Trophoblast cell (in vitro differentiated cells and primary cell): ENCODE measurements around the gene FRMD8.

Experiments
- DNase-seq, 2 donors: peaks; one replicate each; pipeline ENCODE4 v3.0.0-alpha.2; 2016
- H2AFZ ChIP-seq: 2 replicates; pipeline ENCODE4 v1.6.1; 2013; ENCODE audit warnings: low read length, moderate library complexity, mild to moderate bottlenecking; ENCODE audit not compliant: insufficient read depth, poor library complexity
- H2AK5ac ChIP-seq: 2 replicates; pipeline ENCODE4 v1.6.1; 2013; ENCODE audit warnings: mild to moderate bottlenecking, low read length
- H2BK120ac ChIP-seq: 2 replicates; pipeline ENCODE4 v1.6.1; 2013; ENCODE audit warnings: low read length, mild to moderate bottlenecking, moderate library complexity; ENCODE audit not compliant: insufficient read depth, poor library complexity
- H2BK12ac ChIP-seq: 2 replicates; pipeline ENCODE4 v1.6.1; 2013; ENCODE audit warnings: mild to moderate bottlenecking, low read length, moderate library complexity
- H2BK5ac ChIP-seq: 2 replicates; pipeline ENCODE4 v1.6.1; 2013; ENCODE audit warnings: low read length, low read depth, moderate library complexity, mild to moderate bottlenecking; ENCODE audit not compliant: poor library complexity
- H3K14ac ChIP-seq: 2 replicates; pipeline ENCODE4 v1.6.1; 2013; ENCODE audit warnings: mild to moderate bottlenecking, low read length
- H3K18ac ChIP-seq: 2 replicates; pipeline ENCODE4 v1.6.1; 2013; ENCODE audit warnings: mild to moderate bottlenecking, low read length
- H3K23ac ChIP-seq: 2 replicates; pipeline ENCODE4 v1.6.1; 2013; ENCODE audit warnings: low read length
- H3K27ac ChIP-seq: 2 replicates; pipeline ENCODE4 v1.5.1; 2013; ENCODE audit warnings: low read depth, mild to moderate bottlenecking, inconsistent platforms, low read length, moderate library complexity
- H3K27me3 ChIP-seq: 2 replicates; pipeline ENCODE4 v1.6.1; 2013; ENCODE audit warnings: inconsistent platforms, mild to moderate bottlenecking, low read length, moderate library complexity; ENCODE audit not compliant: insufficient read depth
- H3K36me3 ChIP-seq, 2 experiments: 1 replicate in 1 of 2; 2 replicates in 1 of 2; pipeline ENCODE4 v1.6.1; 2013; ENCODE audit warnings: low read length in 2 of 2, mild to moderate bottlenecking in 2 of 2, moderate library complexity in 1 of 2; ENCODE audit not compliant: insufficient read depth in 2 of 2, control insufficient read depth in 1 of 2
- H3K4ac ChIP-seq: 2 replicates; pipeline ENCODE4 v1.6.1; 2013; ENCODE audit warnings: low read depth, mild to moderate bottlenecking, low read length, moderate library complexity
- H3K4me1 ChIP-seq, 2 experiments: 1 replicate in 1 of 2; 2 replicates in 1 of 2; pipeline ENCODE4 v1.6.1; 2013; ENCODE audit warnings: low read length in 2 of 2, mild to moderate bottlenecking in 2 of 2, moderate library complexity in 1 of 2; ENCODE audit not compliant: insufficient read depth in 2 of 2, control insufficient read depth in 1 of 2
- H3K4me2 ChIP-seq: 2 replicates; pipeline ENCODE4 v1.6.1; 2013; ENCODE audit warnings: inconsistent platforms, mild to moderate bottlenecking, low read length, moderate library complexity
- H3K4me3 ChIP-seq: 2 replicates; pipeline ENCODE4 v1.5.1; 2013; ENCODE audit warnings: mild to moderate bottlenecking, low read depth, low read length, inconsistent platforms
- H3K79me1 ChIP-seq: one replicate; pipeline ENCODE4 v1.6.1; 2013; ENCODE audit warnings: low read length
- H3K79me2 ChIP-seq: 2 replicates; pipeline ENCODE4 v1.6.1; 2013; ENCODE audit warnings: low read length, mild to moderate bottlenecking; ENCODE audit not compliant: control insufficient read depth, insufficient read depth, poor library complexity
- H3K9ac ChIP-seq: 2 replicates; pipeline ENCODE4 v1.6.1; 2013; ENCODE audit warnings: mild to moderate bottlenecking, low read length
- H3K9me3 ChIP-seq: 2 replicates; pipeline ENCODE4 v1.6.1; 2013; ENCODE audit warnings: low read depth, mild to moderate bottlenecking, control low read depth, inconsistent platforms, low read length; ENCODE audit not compliant: insufficient read depth
- H4K12ac ChIP-seq: 2 replicates; pipeline ENCODE4 v1.6.1; 2013; ENCODE audit warnings: low read depth, mild to moderate bottlenecking, low read length, moderate library complexity
- H4K8ac ChIP-seq: 2 replicates; pipeline ENCODE4 v1.6.1; 2013; ENCODE audit warnings: low read depth, mild to moderate bottlenecking, low read length, moderate library complexity
- H4K91ac ChIP-seq: one replicate; pipeline ENCODE4 v1.6.1; 2013; ENCODE audit warnings: low read depth, mild to moderate bottlenecking, low read length, moderate library complexity
- WGBS: extraction: QIAGEN DNeasy Blood & Tissue Kit; methylation state at CpG from one replicate; pipeline ENCODE4 v1.1.7; 2013; ENCODE audit warnings: missing lambda C conversion rate; ENCODE audit not compliant: insufficient read length, insufficient coverage; ENCODE audit errors: extremely low coverage; 5-methylcytosine and 5-hydroxymethylcytosine counted together

FRMD8 gene

GRCh38 chr11:65417702-65418430, 31.4 kb downstream of the FRMD8 start:
- peak overlapping the region; percentile 13 for H3K4me3 ChIP-seq
- peaks cover 26% of the 10 kb centered on the region for H3K79me2 ChIP-seq
- peak overlapping the region; percentile 93 for H2BK5ac ChIP-seq
- no peak overlapping the region for H3K23ac ChIP-seq
- DNase-seq, result peak in 1 of 2 donors; percentile 47
- H3K79me1 ChIP-seq, result peaks cover 50% of the 10 kb centered on the region
- no peak overlapping the region for H3K9ac ChIP-seq
- peak overlapping the region; percentile 48 for H2BK12ac ChIP-seq
- no CpG with 5 or more reads among the region's 19 CpGs for WGBS
- peak overlapping the region; percentile 56 for H2AK5ac ChIP-seq
- peak overlapping the region; percentile 100 for H4K91ac ChIP-seq
- H3K4me2 ChIP-seq, result peak overlapping the region; percentile 20
- H3K36me3 ChIP-seq, result peaks cover 5 to 8% of the 10 kb centered on the region in 2 experiments
- peak overlapping the region; percentile 7 for H3K4ac ChIP-seq
- H2AFZ ChIP-seq, result no peak overlapping the region
- peak overlapping the region; percentile 5 for H4K8ac ChIP-seq
- H3K27me3 ChIP-seq, result no peaks in the 10 kb centered on the region
- no peak overlapping the region for H4K12ac ChIP-seq
- peak overlapping the region; percentile 33 for H2BK120ac ChIP-seq
- peak overlapping the region; percentile 41 for H3K18ac ChIP-seq
- peak overlapping the region; percentile 97 for H3K27ac ChIP-seq
- H3K14ac ChIP-seq, result peak overlapping the region; percentile 34
- no peaks in the 10 kb centered on the region for H3K9me3 ChIP-seq
- H3K4me1 ChIP-seq, result peaks cover 40 to 51% of the 10 kb centered on the region in 2 experiments

GRCh38 chr11:65418431-65418680, 31.9 kb downstream of the FRMD8 start:
- H3K27ac ChIP-seq, result peak overlapping the region; percentile 97
- H3K4me2 ChIP-seq, result peak overlapping the region; percentile 28
- peak overlapping the region; percentile 82 for H4K8ac ChIP-seq
- no peaks in the 10 kb centered on the region for H3K9me3 ChIP-seq
- no peak for DNase-seq
- peaks cover 31% of the 10 kb centered on the region for H3K79me2 ChIP-seq
- peak overlapping the region; percentile 93 for H2BK5ac ChIP-seq
- H2BK12ac ChIP-seq, result peak overlapping the region; percentile 87
- H3K14ac ChIP-seq, result peak overlapping the region; percentile 80
- H3K4ac ChIP-seq, result peak overlapping the region; percentile 80
- H4K12ac ChIP-seq, result no peak overlapping the region
- peaks cover 55% of the 10 kb centered on the region for H3K79me1 ChIP-seq
- peak overlapping the region; percentile 33 for H2AFZ ChIP-seq
- peaks cover 5 to 8% of the 10 kb centered on the region in 2 experiments for H3K36me3 ChIP-seq
- peaks cover 45 to 56% of the 10 kb centered on the region in 2 experiments for H3K4me1 ChIP-seq
- H4K91ac ChIP-seq, result peak overlapping the region; percentile 100
- no peak overlapping the region for H3K9ac ChIP-seq
- peak overlapping the region; percentile 75 for H2AK5ac ChIP-seq
- peak overlapping the region; percentile 73 for H2BK120ac ChIP-seq
- peak overlapping the region; percentile 92 for H3K18ac ChIP-seq
- H3K23ac ChIP-seq, result no peak overlapping the region
- no peaks in the 10 kb centered on the region for H3K27me3 ChIP-seq
- WGBS, result no CpG with 5 or more reads among the region's 4 CpGs
- H3K4me3 ChIP-seq, result no peak overlapping the region

GRCh38 chr11:65418681-65419459, 32.4 kb downstream of the FRMD8 start:
- DNase-seq, result peak; percentile 94 to 95
- no CpG with 5 or more reads among the region's 15 CpGs for WGBS

GRCh38 chr11:65419460-65419771, 33.0 kb downstream of the FRMD8 start:
- peaks cover 57% of the 10 kb centered on the region for H3K79me1 ChIP-seq
- H3K4ac ChIP-seq, result peak overlapping the region; percentile 56
- peak overlapping the region; percentile 97 for H3K27ac ChIP-seq
- H3K4me1 ChIP-seq, result peaks cover 46 to 65% of the 10 kb centered on the region in 2 experiments
- no peaks in the 10 kb centered on the region for H3K27me3 ChIP-seq
- peak overlapping the region; percentile 100 for H4K91ac ChIP-seq
- DNase-seq, result no peak
- peak overlapping the region; percentile 85 for H2AK5ac ChIP-seq
- H3K18ac ChIP-seq, result peak overlapping the region; percentile 76
- peak overlapping the region; percentile 21 for H3K4me2 ChIP-seq
- H3K79me2 ChIP-seq, result peaks cover 41% of the 10 kb centered on the region
- peak overlapping the region; percentile 93 for H2BK5ac ChIP-seq
- WGBS, result no CpG with 5 or more reads among the region's 7 CpGs
- H3K23ac ChIP-seq, result no peak overlapping the region
- peak overlapping the region; percentile 47 for H4K8ac ChIP-seq
- H3K9me3 ChIP-seq, result no peaks in the 10 kb centered on the region
- peak overlapping the region; percentile 45 for H4K12ac ChIP-seq
- peak overlapping the region; percentile 70 for H2BK12ac ChIP-seq
- H3K36me3 ChIP-seq, result no peaks in the 10 kb centered on the region
- peak overlapping the region; percentile 78 for H3K14ac ChIP-seq
- no peak overlapping the region for H3K4me3 ChIP-seq
- H2AFZ ChIP-seq, result peak overlapping the region; percentile 40
- peak overlapping the region; percentile 89 for H2BK120ac ChIP-seq
- H3K9ac ChIP-seq, result peak overlapping the region; percentile 28

More at GRCh38 chr11:65418681-65419459, 32.4 kb downstream of the FRMD8 start:
- peak overlapping the region; percentile 82 for H4K8ac ChIP-seq
- H2BK12ac ChIP-seq, result peak overlapping the region; percentile 87
- peak overlapping the region; percentile 79 for H2AK5ac ChIP-seq
- peaks cover 36% of the 10 kb centered on the region for H3K79me2 ChIP-seq
- H2AFZ ChIP-seq, result peak overlapping the region; percentile 33
- H2BK120ac ChIP-seq, result peak overlapping the region; percentile 89
- H3K14ac ChIP-seq, result peak overlapping the region; percentile 80
- H3K9me3 ChIP-seq, result no peaks in the 10 kb centered on the region
- H3K4me1 ChIP-seq, result peaks cover 46 to 61% of the 10 kb centered on the region in 2 experiments
- peaks cover 57% of the 10 kb centered on the region for H3K79me1 ChIP-seq
- H3K23ac ChIP-seq, result no peak overlapping the region
- H3K27me3 ChIP-seq, result no peaks in the 10 kb centered on the region
- H3K36me3 ChIP-seq, result peaks cover 0 to 3% of the 10 kb centered on the region in 2 experiments
- H2BK5ac ChIP-seq, result peak overlapping the region; percentile 93
- peak overlapping the region; percentile 28 for H3K4me2 ChIP-seq
- H3K4ac ChIP-seq, result peak overlapping the region; percentile 80
- H3K27ac ChIP-seq, result peak overlapping the region; percentile 97
- H3K18ac ChIP-seq, result peak overlapping the region; percentile 92
- H3K9ac ChIP-seq, result peak overlapping the region; percentile 28
- H4K12ac ChIP-seq, result peak overlapping the region; percentile 45
- H3K4me3 ChIP-seq, result no peak overlapping the region
- H4K91ac ChIP-seq, result peak overlapping the region; percentile 100
